ENCODE data around the gene SLC37A2. TPM values are rescaled to one million over a fixed set of nuclear protein-coding genes. Genes with fewer than 3 reads are reported as not detected.

Gene SLC37A2
- total RNA-seq, 2 experiments from 2014 or later, result 0.91 to 1.1 TPM

GRCh38 chr11:125073616-125074483 is 10.7 kb downstream of the SLC37A2 start:
- Mint-ChIP-seq H3K36me3 (no peaks in the 10 kb centered on the region), H3K4me1 (peaks cover 22% of the 10 kb centered on the region), H3K4me3 (no peak overlapping the region), H3K9me3 (ENCODE audit: low read depth) (no peaks in the 10 kb centered on the region), H3K27ac (no peak overlapping the region), H3K27me3 (no peaks in the 10 kb centered on the region)
- ATAC-seq, result no peak
- no peak for DNase-seq
- CTCF ChIA-PET, result interaction anchor here (1.7 kb wide), 1 partner anchor 23 kb away, joined by 3 read pairs; no protein-coding TSS in a partner anchor

- Mint-ChIP-seq H3K36me3 (no peaks in the 10 kb centered on the region), H3K27me3 (no peaks in the 10 kb centered on the region), H3K4me3 (no peak overlapping the region), H3K27ac (no peak overlapping the region), H3K4me1 (peaks cover 22% of the 10 kb centered on the region), H3K9me3 (ENCODE audit: low read depth) (no peaks in the 10 kb centered on the region)
- ATAC-seq (no peak), DNase-seq (no peak)
- CTCF ChIA-PET, result no interaction called here
Observed at GRCh38 chr11:125074511-125075241, 11.6 kb downstream of the SLC37A2 start.

GRCh38 chr11:125075242-125075625 is 12.1 kb downstream of the SLC37A2 start:
- no peaks in the 10 kb centered on the region for H3K36me3 Mint-ChIP-seq

GRCh38 chr11:125075900-125076317 is 12.8 kb downstream of the SLC37A2 start:
- ATAC-seq (no peak), DNase-seq (no peak)
- no peaks in the 10 kb centered on the region for H3K27me3 Mint-ChIP-seq
- H3K27ac Mint-ChIP-seq, result no peak overlapping the region
- no peak overlapping the region for H3K4me3 Mint-ChIP-seq
- H3K36me3 Mint-ChIP-seq, result no peaks in the 10 kb centered on the region
- H3K9me3 Mint-ChIP-seq (ENCODE audit: low read depth), result no peaks in the 10 kb centered on the region
- CTCF ChIA-PET, result no interaction called here
- peaks cover 10% of the 10 kb centered on the region for H3K4me1 Mint-ChIP-seq

More at GRCh38 chr11:125075242-125075625, 12.1 kb downstream of the SLC37A2 start:
- CTCF ChIA-PET, result no interaction called here
- Mint-ChIP-seq H3K4me3 (no peak overlapping the region), H3K27ac (no peak overlapping the region), H3K4me1 (peaks cover 17% of the 10 kb centered on the region), H3K9me3 (ENCODE audit: low read depth) (no peaks in the 10 kb centered on the region), H3K27me3 (no peaks in the 10 kb centered on the region)
- DNase-seq (no peak), ATAC-seq (no peak)

GRCh38 chr11:125076378-125076945 is 13.4 kb downstream of the SLC37A2 start:
- H3K27ac Mint-ChIP-seq, result no peak overlapping the region
- DNase-seq, result no peak
- ATAC-seq, result no peak
- no peaks in the 10 kb centered on the region for H3K27me3 Mint-ChIP-seq
- CTCF ChIA-PET, result no interaction called here
- no peaks in the 10 kb centered on the region for H3K9me3 Mint-ChIP-seq (ENCODE audit: low read depth)
- no peaks in the 10 kb centered on the region for H3K36me3 Mint-ChIP-seq
- no peak overlapping the region for H3K4me3 Mint-ChIP-seq
- H3K4me1 Mint-ChIP-seq, result peaks cover 5% of the 10 kb centered on the region

GRCh38 chr11:125078016-125078415 is 14.9 kb downstream of the SLC37A2 start:
- H3K4me1 Mint-ChIP-seq, result peaks cover 2% of the 10 kb centered on the region
- ATAC-seq, result no peak
- no peaks in the 10 kb centered on the region for H3K36me3 Mint-ChIP-seq
- H3K27me3 Mint-ChIP-seq, result no peaks in the 10 kb centered on the region
- CTCF ChIA-PET, result interaction anchor here (1.0 to 1.5 kb wide), 2 partner anchors 13 to 64 kb away, joined by 3 to 4 read pairs; no protein-coding TSS in a partner anchor
- H3K4me3 Mint-ChIP-seq, result no peak overlapping the region
- no peak for DNase-seq
- no peaks in the 10 kb centered on the region for H3K9me3 Mint-ChIP-seq (ENCODE audit: low read depth)
- no peak overlapping the region for H3K27ac Mint-ChIP-seq

- no peak for ATAC-seq
- Mint-ChIP-seq H3K9me3 (ENCODE audit: low read depth) (no peaks in the 10 kb centered on the region), H3K4me3 (no peak overlapping the region), H3K27ac (no peak overlapping the region), H3K27me3 (no peaks in the 10 kb centered on the region), H3K36me3 (no peaks in the 10 kb centered on the region), H3K4me1 (peaks cover 2% of the 10 kb centered on the region)
- CTCF ChIA-PET, result interaction anchor here (1.0 to 1.5 kb wide), 3 partner anchors 12 to 267 kb away, joined by 3 to 4 read pairs (median 3); no protein-coding TSS in a partner anchor
- no peak for DNase-seq
Observed at GRCh38 chr11:125078516-125079140, 15.5 kb downstream of the SLC37A2 start.

GRCh38 chr11:125079151-125079877 is 16.2 kb downstream of the SLC37A2 start:
- no peaks in the 10 kb centered on the region for H3K4me1 Mint-ChIP-seq
- no peaks in the 10 kb centered on the region for H3K27me3 Mint-ChIP-seq
- H3K36me3 Mint-ChIP-seq, result no peaks in the 10 kb centered on the region
- H3K4me3 Mint-ChIP-seq, result no peak overlapping the region
- H3K9me3 Mint-ChIP-seq (ENCODE audit: low read depth), result no peaks in the 10 kb centered on the region
- ATAC-seq, result no peak
- H3K27ac Mint-ChIP-seq, result no peak overlapping the region
- CTCF ChIA-PET, result interaction anchor here (1.0 to 1.5 kb wide), 3 partner anchors 12 to 267 kb away, joined by 3 to 4 read pairs (median 3); no protein-coding TSS in a partner anchor
- DNase-seq, result no peak

GRCh38 chr11:125079878-125080530 is 16.9 kb downstream of the SLC37A2 start:
- no peak overlapping the region for H3K27ac Mint-ChIP-seq

GRCh38 chr11:125080531-125080911 is 17.4 kb downstream of the SLC37A2 start:
- Mint-ChIP-seq H3K4me1 (no peaks in the 10 kb centered on the region), H3K27me3 (no peaks in the 10 kb centered on the region), H3K27ac (no peak overlapping the region), H3K9me3 (ENCODE audit: low read depth) (no peaks in the 10 kb centered on the region), H3K36me3 (no peaks in the 10 kb centered on the region), H3K4me3 (no peak overlapping the region)
- CTCF ChIA-PET, result no interaction called here
- no peak for ATAC-seq
- DNase-seq, result peak; percentile 14

More at GRCh38 chr11:125079878-125080530, 16.9 kb downstream of the SLC37A2 start:
- Mint-ChIP-seq H3K9me3 (ENCODE audit: low read depth) (no peaks in the 10 kb centered on the region), H3K36me3 (no peaks in the 10 kb centered on the region), H3K4me1 (no peaks in the 10 kb centered on the region), H3K4me3 (no peak overlapping the region), H3K27me3 (no peaks in the 10 kb centered on the region)
- CTCF ChIA-PET, result no interaction called here
- ATAC-seq (no peak), DNase-seq (no peak)

GRCh38 chr11:125081098-125081798 is 18.1 kb downstream of the SLC37A2 start:
- ATAC-seq (no peak), DNase-seq (peak; percentile 31)
- CTCF ChIA-PET, result interaction anchor here (2.0 kb wide), 1 partner anchor 10 kb away, joined by 7 read pairs; no protein-coding TSS in a partner anchor
- no peak overlapping the region for H3K4me3 Mint-ChIP-seq
- no peaks in the 10 kb centered on the region for H3K36me3 Mint-ChIP-seq
- H3K4me1 Mint-ChIP-seq, result no peaks in the 10 kb centered on the region
- no peaks in the 10 kb centered on the region for H3K9me3 Mint-ChIP-seq (ENCODE audit: low read depth)
- H3K27ac Mint-ChIP-seq, result no peak overlapping the region
- no peaks in the 10 kb centered on the region for H3K27me3 Mint-ChIP-seq

GRCh38 chr11:125082040-125082439 is 18.9 kb downstream of the SLC37A2 start:
- Mint-ChIP-seq H3K4me1 (no peaks in the 10 kb centered on the region), H3K4me3 (no peak overlapping the region), H3K27me3 (no peaks in the 10 kb centered on the region), H3K36me3 (no peaks in the 10 kb centered on the region), H3K9me3 (ENCODE audit: low read depth) (no peaks in the 10 kb centered on the region), H3K27ac (no peak overlapping the region)
- CTCF ChIA-PET, result interaction anchor here (1.4 to 2.0 kb wide), 2 partner anchors 9 to 60 kb away, joined by 5 to 7 read pairs; no protein-coding TSS in a partner anchor
- ATAC-seq (no peak), DNase-seq (peak; percentile 18)

Data from activated CD8-positive, alpha-beta memory T cell treated with anti-CD3 and anti-CD28 coated beads, Interleukin-2, amount 10 ng/mL, durations not matched to agents 7 days and 5 days (primary cell).